Sigmoid colon (tissue), 3 donors: Measurements from ENCODE around the gene CFAP20DC.

Experiments
- POLR2A ChIP-seq, 2 donors: fragments of 450-650 bp; IDR thresholded peaks; one replicate each; pipeline ENCODE4 v1.6.1; 2016; ENCODE audit warnings: antibody characterized with exemption in 2 of 2, mild to moderate bottlenecking in 2 of 2, moderate library complexity in 2 of 2
- TF ChIP-seq, protein P1 (sequence below), 4 experiments: fragments of 450-650 bp in 3 of 4; fragments of 200-600 bp in 1 of 4; IDR thresholded peaks; one replicate each; pipeline ENCODE4 v1.5.1; 2016 to 2019; ENCODE audit warnings: antibody characterized with exemption in 4 of 4, mild to moderate bottlenecking in 3 of 4, moderate library complexity in 2 of 4

DNA sequence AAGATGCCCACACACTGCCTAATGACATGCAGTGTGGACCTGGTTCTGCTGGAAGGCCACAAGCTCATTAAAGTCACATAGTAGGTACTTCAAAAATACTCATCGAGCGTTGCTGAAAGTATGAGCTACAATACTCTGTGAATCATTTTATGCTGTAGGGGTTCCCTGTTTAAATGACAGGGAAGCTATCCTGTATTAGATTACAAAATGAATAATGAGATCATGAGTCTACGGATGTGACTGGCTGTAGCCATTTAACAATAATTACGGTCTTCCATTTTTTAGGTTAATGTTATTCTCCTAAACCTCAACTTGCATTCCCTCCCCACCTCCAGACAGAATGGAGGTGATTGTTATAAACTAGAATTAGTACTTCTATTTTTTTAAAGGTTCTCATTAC is 255.1 kb downstream of the CFAP20DC start:
- TF ChIP-seq, protein P1, sequence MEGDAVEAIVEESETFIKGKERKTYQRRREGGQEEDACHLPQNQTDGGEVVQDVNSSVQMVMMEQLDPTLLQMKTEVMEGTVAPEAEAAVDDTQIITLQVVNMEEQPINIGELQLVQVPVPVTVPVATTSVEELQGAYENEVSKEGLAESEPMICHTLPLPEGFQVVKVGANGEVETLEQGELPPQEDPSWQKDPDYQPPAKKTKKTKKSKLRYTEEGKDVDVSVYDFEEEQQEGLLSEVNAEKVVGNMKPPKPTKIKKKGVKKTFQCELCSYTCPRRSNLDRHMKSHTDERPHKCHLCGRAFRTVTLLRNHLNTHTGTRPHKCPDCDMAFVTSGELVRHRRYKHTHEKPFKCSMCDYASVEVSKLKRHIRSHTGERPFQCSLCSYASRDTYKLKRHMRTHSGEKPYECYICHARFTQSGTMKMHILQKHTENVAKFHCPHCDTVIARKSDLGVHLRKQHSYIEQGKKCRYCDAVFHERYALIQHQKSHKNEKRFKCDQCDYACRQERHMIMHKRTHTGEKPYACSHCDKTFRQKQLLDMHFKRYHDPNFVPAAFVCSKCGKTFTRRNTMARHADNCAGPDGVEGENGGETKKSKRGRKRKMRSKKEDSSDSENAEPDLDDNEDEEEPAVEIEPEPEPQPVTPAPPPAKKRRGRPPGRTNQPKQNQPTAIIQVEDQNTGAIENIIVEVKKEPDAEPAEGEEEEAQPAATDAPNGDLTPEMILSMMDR (IDR thresholded peaks at IDR 0.05) = no peak
- no peak for TF ChIP-seq POLR2A (IDR thresholded peaks at IDR 0.05)
